ENCODE data around the gene DDX21. TPM values are rescaled to one million over a fixed set of nuclear protein-coding genes. Genes with fewer than 3 reads are reported as not detected.

The DDX21 gene
- total and polyA plus RNA-seq, 8 donors, result 14.3 to 85.2 (median 21.3) TPM

GRCh38 chr10:68989317-68989990 lies 33.5 kb downstream of the DDX21 start:
- intact Hi-C loops (cut with DNase I; ENCODE audit: low total_unique reads), result no loop called here
- DNase-seq, result no peak

GRCh38 chr10:68992636-68993440 lies 36.9 kb downstream of the DDX21 start:
- H3K27ac ChIP-seq, result peak overlapping the region in 4 of 5 donors; percentile 46 to 71 (median 60)
- TF ChIP-seq POLR2AphosphoS5 (IDR thresholded peaks at IDR 0.05), result peak in 2 of 3 donors; percentile 34 to 83
- TF ChIP-seq POLR2A (IDR thresholded peaks at IDR 0.05), result no peak
- DNase-seq, result peak; percentile 14 to 40
- no peak overlapping the region for H3K4me3 ChIP-seq
- no peaks in the 10 kb centered on the region for H3K9me3 ChIP-seq
- H3K36me3 ChIP-seq, result no peaks in the 10 kb centered on the region
- H3K4me1 ChIP-seq, result peaks cover 27 to 77% (median 46%) of the 10 kb centered on the region in 4 donors
- no peaks in the 10 kb centered on the region for H3K27me3 ChIP-seq
- WGBS, 5 donors, result 22 to 49% (median 41%) methylated on average over 2 of the region's 2 CpGs
- intact Hi-C loops (cut with DNase I; ENCODE audit: low total_unique reads), result no loop called here

More at GRCh38 chr10:68989317-68989990, 33.5 kb downstream of the DDX21 start:
- TF ChIP-seq CTCF (IDR thresholded peaks at IDR 0.05), result no peak
- no peak for TF ChIP-seq POLR2AphosphoS5 (IDR thresholded peaks at IDR 0.05)
- no peak for TF ChIP-seq POLR2A (IDR thresholded peaks at IDR 0.05)
- TF ChIP-seq EP300 (IDR thresholded peaks at IDR 0.05), result no peak
- peaks cover 0 to 15% (median 13%) of the 10 kb centered on the region in 4 donors for H3K36me3 ChIP-seq
- 16 to 23% (median 18%) methylated on average over 22 of the region's 22 CpGs for WGBS, 5 donors
- no peaks in the 10 kb centered on the region for H3K27me3 ChIP-seq
- H3K9me3 ChIP-seq, result no peaks in the 10 kb centered on the region
- H3K4me3 ChIP-seq, result peak overlapping the region; percentile 89 to 99 (median 96)
- H3K4me1 ChIP-seq, result peaks cover 27 to 63% (median 47%) of the 10 kb centered on the region in 4 donors
- H3K27ac ChIP-seq, result peak overlapping the region; percentile 86 to 92 (median 92)

DNA sequence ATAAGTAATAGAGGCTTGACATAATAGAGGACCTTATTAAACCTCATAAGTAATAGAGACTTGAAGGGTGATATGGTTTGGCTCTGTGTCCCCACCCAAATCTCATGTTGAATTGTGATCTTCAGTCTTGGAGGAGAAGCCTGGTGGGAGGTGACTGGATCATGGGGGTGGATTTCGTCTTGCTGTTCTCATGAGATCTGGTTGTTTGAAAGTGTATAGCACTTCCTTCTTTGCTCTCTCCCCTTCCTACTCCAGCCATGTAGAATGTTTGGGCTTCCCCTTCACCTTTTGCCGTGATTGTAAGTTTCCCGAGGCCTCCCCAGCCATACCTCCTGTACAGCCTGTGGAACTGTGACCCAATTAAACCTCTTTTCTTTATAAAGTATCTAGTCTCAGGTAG lies 41.2 kb downstream of the DDX21 start:
- H3K36me3 ChIP-seq, result peaks cover 12 to 27% (median 21%) of the 10 kb centered on the region in 4 donors
- H3K27ac ChIP-seq, result peak overlapping the region in 1 of 5 donors; percentile 8
- H3K4me3 ChIP-seq, result no peak overlapping the region
- no peaks in the 10 kb centered on the region for H3K9me3 ChIP-seq
- intact Hi-C loops (cut with DNase I; ENCODE audit: low total_unique reads), result no loop called here
- TF ChIP-seq POLR2A (IDR thresholded peaks at IDR 0.05) (no peak), CTCF (IDR thresholded peaks at IDR 0.05) (no peak)
- WGBS, 5 donors, result 56 to 90% (median 88%) methylated on average over 3 of the region's 3 CpGs
- no peak for DNase-seq
- H3K27me3 ChIP-seq, result no peaks in the 10 kb centered on the region
- peaks cover 9 to 44% (median 18%) of the 10 kb centered on the region in 4 donors for H3K4me1 ChIP-seq

GRCh38 chr10:69004821-69005220 lies 48.9 kb downstream of the DDX21 start:
- intact Hi-C loops (cut with DNase I; ENCODE audit: low total_unique reads), result no loop called here
- no peak overlapping the region for H3K4me3 ChIP-seq
- H3K4me1 ChIP-seq, result peaks cover 0 to 16% (median 3%) of the 10 kb centered on the region in 4 donors
- H3K9me3 ChIP-seq, result no peaks in the 10 kb centered on the region
- H3K27ac ChIP-seq, result peak overlapping the region in 1 of 5 donors; percentile 44
- peaks cover 19 to 72% (median 66%) of the 10 kb centered on the region in 4 donors for H3K36me3 ChIP-seq
- peak in 1 of 2 donors; percentile 42 for DNase-seq
- TF ChIP-seq POLR2AphosphoS5 (IDR thresholded peaks at IDR 0.05) (no peak), POLR2A (IDR thresholded peaks at IDR 0.05) (no peak), CTCF (IDR thresholded peaks at IDR 0.05) (peak in 4 of 7 experiments; percentile 7 to 33 (median 25)), EP300 (IDR thresholded peaks at IDR 0.05) (no peak)
- H3K27me3 ChIP-seq, result no peaks in the 10 kb centered on the region
- 7 to 18% (median 14%) methylated on average over 1 of the region's 1 CpG for WGBS, 5 donors

Measured in stomach (tissue), 9 donors.